ENCODE results near the gene SLC34A1.

Gene SLC34A1

DNA sequence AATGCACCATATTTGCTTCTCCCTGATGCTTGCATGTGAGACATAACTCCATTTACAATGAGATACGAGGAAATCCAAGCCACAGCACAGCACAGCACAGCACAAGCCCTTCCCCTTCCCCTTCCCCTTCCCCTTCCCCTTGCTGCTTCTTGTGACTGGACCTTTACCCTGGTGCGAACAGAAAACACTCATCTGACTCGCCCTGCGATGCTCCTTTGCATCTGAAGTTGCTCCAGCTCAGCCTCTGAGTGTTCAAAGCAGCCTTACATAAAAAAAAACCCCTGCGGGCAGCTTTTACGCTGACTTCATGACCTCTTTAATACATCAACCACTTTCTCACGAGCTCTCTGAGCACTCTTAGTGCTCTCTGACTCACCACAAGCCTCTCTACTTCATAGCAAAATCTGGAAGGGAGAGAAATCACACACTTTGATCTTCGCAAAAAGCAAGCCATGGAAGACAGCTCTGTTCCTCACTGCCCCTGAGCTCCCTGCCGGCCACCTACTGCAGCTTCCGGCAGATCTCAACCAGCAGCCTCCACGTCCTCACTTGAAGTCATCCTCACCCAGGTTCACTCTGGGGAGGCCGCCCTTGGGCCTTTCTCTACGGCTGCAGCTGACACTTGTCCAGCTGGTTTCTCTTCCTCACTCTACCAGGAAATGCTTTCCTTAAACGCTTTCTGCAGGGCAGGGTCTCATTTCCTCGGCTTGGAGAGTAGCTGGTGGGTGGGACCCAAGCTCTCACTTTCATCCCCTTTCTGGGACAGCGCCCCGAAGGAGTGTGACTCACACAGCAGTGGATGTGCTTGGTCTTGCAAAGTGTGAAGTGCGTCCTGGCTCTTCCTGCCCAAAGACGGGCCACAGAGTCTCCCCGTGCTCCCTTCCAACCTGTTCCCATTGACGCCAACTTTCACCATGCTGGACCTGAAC lies 5.3 kb downstream of the SLC34A1 start:
- peak; percentile 61 for DNase-seq

DNA sequence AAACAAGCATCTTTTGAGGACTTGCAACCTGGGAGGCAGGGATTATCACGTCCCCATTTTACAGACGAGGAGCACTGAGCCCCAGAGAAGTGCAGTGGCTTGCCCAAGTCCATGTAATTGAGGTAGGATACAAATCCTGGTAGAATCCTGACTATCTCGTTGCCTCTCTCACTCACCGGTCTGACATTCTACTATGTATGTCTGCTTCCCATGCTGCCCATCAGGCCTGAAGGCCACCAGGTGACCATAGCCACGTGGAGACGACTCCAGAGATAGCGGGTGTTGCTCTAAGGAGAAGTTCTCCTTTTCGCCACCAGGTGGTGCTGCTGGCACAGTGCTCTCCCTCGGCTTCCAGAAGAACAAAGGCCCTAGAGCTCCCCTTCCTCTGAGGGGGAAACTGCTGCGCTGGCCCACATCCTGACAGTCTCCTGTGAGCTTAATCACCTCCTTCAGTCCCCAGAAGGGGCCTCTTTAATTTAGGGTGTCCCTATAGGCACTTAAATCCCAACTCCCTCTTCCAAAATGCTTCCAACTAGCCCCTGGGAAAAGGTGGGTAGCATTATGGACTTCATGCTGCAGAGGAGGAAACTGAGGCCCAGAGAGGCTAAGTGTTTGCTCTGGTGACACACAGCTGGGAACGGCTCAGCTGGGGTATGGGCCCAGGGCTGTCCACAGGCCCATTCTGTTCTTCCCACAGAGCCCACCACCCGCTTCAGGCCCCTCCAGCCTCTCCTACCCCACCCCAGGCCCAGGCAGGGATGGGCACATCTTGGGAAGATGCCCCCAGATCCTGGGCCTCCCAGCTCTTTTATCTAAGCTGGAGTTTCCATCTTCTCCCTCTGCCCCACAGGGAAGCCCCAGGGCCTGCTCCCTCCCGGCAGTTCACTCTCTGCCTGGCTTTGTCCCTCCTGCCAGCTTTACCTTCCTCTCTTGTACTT lies 6.4 kb downstream of the SLC34A1 start:
- peak; percentile 88 for DNase-seq

DNA sequence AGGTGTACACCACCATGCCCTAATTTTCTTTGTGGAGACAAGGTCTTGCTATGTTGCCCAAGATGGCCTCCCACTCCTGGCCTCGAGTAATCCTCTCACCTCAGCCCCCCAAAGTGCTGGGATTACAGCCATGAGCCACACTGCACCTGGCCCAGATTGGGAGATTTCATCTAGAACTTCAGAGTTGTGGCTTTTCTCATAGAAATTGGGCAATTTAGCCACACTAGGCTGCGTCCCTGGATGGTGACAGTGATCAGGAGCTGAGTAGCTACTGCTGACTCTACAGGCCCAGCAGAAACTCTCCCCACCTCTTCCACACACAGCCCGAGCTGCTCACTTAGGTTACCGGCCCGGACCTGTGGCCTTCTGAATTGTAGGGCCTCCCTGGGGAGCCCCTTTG lies 8.5 kb downstream of the SLC34A1 start:
- no peak for DNase-seq

DNA sequence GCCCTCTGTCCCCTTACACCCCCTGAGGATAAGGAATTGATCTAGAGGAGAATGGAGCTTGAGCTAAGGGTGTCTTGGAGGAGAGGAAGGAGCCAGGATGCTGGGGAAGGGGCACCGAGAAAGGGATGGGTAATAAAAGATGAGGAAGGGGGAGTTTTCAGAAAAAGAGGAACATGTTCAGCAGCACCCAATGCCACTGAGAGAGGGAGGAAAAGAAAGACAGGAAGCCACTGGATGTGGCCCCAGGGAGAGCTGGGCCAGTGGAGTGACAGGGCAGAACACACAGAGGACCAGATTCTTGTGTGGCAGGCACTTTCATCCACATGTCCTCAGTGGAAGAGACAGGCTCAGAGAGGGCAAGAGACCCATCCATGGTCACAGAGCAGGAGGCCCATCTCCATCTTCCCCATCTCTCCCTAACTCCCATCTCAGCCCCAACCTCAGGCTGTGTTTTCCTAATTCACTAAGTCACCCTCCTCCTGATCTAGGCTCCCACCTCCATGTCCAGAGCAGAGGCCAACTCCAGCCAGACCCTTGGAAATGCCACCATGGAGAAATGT lies 9.1 kb downstream of the SLC34A1 start:
- DNase-seq: no peak

DNA sequence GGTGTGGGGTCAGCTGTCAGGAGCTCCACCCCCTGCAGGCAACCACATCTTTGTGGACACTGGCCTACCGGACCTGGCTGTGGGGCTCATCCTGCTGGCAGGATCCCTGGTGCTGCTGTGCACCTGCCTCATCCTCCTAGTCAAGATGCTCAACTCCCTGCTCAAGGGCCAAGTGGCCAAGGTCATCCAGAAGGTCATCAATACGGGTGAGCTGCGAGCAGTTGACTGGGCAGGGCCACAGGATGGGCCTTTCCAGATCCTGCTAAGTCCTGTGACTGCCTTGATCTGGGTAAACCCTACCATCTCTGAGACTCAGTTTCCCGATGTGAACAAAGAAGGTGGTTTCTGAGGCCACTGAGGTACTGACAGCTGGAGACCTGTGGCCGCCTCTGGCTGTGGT lies 9.8 kb downstream of the SLC34A1 start:
- DNase-seq: no peak

DNA sequence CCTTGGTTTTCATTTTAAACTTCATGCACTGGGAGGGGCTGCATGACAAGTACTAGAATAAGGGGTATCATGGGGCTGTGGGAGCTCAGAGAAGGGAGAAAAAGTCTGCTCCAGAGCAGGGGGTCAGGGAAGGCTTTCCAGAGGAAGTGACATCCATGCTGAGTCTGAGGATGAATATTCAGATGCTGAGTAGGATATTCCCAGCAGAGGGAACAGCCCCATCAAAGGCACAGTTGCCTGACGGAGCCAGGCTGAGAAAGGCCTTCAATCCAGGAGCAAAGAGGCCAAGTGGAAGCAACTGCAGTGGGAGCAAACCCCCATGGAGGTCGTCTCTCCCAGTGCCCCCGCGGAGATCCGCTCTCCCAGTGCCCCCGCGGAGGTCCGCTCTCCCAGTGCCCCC lies 11.8 kb downstream of the SLC34A1 start:
- no peak for DNase-seq

DNA sequence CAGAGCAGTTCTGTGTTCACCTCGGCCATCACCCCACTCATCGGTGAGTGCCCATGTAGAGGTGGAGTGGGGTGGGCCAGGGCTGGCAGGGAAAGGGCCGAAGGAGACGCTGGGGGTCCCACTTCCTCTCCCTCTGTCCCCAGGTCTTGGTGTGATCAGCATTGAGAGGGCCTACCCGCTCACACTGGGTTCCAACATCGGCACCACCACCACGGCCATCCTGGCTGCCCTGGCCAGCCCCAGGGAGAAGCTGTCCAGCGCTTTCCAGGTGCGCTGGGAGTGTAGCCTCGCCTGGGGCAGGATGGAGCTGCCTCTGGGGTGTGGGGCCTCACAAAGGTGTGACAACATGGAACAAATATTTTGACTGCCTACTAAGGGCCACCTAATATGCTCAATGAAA lies 12.6 kb downstream of the SLC34A1 start:
- no peak for DNase-seq

DNA sequence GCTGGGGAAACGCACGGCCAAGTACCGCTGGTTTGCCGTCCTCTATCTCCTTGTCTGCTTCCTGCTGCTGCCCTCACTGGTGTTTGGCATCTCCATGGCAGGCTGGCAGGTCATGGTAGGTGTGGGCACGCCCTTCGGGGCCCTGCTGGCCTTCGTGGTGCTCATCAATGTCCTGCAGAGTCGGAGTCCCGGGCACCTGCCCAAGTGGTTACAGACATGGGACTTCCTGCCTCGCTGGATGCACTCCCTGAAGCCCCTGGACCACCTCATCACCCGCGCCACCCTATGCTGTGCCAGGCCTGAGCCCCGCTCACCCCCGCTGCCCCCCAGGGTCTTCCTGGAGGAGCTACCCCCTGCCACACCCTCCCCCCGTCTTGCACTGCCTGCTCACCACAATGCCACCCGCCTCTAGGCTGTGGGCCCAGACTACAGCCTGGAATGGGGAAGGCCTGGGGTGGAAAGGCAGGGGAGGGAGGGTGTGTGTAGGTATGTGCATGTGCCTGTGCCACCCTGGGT lies 13.7 kb downstream of the SLC34A1 start:
- DNase-seq: no peak

DNA sequence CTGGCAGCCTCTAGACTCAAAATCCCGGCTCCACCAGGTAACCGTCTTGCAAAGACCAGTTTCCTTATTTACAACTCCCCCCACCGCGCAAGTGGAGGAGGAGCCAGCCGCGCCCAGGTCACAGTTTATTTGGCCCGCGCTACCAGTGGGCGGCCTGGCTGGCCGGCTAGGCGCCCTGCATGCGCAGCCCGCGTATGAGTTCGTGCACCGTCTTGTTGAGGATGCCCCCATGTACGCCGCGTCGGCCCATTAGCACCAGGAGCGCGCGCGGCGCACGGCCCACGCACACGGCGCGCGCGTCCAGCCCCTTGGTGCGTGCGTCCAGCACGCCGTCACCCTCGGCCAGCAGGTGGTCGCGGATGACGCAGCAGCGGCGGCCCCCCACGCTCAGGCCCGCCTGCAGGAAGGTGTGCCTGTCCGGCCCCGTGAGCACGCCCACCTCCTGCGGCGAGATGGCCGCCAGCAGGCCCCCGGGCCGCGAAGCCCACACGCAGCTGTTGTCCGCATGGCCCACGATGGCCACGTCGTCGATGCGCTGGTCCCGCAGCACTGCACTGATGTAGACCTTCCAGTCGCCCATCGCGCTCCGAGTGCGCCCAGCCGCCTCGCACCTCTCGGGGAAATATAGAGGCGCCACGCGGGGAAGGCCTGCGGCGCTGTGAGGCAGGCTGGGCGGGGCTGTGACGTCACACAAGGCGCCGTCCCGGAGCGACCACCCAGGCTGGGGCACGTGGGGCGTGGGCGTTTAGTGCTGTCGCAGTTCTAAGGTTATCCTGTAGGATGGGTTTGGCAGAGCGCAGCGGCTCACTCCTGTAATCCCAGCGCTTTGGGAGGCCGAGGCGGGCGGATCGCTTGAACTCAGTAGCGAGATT lies 16.0 kb downstream of the SLC34A1 start, which contains the start of gene PFN3:
Gene PFN3 (minus strand): TSS at position 665 of the 872 bp plus-strand sequence. CDS start 85 bp downstream, at position 580.
- DNase-seq: no peak

DNA sequence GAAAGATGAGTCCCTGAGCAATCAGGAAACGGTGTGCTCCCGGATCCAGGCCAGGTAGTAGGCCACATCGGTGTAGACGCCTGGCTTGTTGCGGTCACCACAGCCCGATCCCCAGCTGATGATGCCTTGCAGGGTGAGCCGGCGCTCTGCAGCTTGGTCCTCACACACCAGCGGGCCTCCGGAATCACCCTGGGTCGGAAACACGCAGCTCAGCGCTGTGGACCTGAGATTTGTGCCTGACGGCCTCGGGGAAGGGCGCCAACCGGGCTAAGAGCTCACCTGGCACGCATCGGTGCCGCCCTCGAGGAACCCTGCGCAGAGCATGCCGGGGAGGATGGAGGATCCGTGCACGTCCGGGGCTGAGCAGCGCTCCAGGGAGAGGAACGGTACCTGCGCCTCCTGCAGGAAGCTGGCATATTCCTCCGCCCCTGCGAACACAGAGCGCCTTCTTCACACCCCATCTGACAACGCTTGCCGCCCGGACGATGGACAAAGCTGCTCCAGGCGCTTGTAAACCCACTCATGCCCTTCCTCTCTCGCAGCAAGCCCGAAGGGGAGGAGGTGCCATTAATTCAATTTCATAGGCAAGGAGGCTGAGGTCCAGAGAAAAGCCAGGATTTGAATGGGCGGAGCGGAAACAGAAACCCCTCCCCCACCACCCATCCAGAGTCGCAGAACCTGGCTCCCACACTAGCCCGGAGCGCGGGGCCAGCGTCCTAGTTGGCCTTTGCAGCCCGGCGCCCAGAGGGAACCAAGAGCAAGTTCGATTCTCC lies 18.2 kb downstream of the SLC34A1 start:
- DNase-seq: peak; percentile 66

DNA sequence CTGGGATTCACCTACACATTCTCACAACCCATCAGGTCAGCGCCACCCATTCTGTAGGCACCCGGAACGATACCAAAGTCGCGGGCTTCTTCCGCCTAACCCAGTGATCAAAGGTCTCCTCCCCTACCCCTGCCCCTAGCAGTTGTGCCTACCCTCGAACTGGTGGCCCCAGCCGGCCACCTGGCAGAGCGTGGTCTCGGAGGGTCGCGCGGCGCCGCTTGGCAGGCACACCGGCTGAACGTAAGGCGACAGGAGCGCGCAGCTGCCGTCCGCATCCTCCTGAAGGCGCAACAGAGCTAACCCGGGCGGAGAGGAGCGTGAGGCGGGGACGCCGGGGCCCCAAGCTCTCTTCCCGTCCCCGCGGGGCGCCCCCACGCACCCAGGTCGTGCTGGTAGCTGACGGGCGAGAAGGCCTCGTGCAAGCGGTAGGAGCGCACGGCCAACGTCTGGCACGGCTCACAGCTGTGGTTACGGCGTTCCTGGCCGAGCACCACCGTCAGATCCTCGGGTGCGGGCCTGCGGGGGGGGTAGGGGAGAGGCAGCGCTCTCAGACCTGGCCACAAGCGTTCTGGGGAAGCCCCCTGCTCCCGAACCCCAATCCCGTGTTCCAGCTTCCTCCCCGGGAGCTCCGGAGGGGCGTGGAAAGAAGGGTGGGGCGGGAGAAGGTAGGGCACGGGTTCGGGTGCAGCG lies 19.0 kb downstream of the SLC34A1 start:
- peak; percentile 61 for DNase-seq

DNA sequence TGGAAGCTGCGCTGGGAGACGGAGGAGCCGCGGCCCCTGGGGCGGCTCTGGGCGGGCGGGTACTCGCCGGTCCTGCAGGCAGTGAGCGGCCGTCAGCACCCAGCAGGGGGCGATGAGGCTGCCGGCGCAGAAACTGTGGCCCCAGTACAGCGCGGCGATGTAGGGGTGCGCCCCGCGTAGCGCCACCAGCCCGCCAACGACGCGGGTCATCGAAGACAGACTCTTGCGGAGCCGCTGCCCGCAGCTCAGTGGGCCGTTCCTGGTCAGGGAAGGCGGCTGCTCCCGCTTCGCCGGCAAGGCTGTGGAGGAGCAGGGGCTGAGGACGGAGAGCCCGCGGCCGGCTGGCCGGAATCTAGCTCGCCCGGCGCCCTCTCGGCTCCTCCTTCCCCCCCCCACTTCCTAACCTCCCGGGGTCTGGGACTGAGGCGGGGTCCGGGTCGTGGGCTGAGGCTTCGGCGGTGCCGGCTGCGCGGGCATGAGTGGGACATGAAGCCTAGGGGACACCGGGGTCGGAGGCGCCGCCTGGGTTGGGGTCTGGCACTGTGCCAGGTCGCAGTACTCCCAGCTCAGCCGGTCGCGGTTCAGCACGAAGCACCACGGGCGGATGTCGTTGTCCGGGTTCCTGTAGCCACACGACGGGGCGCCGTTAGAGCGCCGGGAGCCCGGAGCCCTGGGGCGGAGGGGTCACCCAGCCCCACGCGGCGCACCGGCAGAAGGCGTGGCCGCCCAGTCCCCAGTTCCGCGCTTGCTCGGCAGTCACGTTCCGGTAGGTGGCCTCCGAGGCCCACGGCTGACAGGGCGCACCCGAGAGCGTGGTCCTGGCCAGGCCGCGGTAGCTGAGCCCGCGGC lies 19.8 kb downstream of the SLC34A1 start:
- peak; percentile 90 for DNase-seq

DNA sequence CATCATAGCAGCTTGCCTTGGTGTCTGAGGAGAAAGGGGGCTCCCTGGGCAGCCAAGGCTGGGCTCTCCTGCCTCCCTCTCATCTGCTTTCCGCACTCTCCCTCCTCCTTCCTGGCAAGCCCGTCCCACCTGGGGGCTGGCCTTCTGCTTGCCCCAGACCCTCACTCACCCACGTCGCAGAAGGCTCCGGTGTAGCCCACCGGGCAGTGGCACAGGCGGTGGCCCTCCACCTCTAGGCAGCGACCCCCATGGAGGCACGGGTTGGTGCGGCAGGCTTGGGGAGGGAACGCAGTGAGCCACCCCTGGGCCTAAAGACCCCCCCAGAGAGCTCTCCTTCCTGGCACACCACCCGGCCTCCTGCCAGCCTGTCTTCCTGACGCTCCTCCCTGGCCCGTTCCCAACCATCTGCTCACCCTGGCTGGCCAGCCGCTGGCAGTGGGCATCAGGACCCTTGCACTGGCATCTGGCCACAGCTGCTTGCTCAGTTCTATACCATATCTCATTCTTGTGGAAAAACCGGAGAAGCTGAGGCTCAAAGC lies 20.5 kb downstream of the SLC34A1 start:
- no peak for DNase-seq

DNA sequence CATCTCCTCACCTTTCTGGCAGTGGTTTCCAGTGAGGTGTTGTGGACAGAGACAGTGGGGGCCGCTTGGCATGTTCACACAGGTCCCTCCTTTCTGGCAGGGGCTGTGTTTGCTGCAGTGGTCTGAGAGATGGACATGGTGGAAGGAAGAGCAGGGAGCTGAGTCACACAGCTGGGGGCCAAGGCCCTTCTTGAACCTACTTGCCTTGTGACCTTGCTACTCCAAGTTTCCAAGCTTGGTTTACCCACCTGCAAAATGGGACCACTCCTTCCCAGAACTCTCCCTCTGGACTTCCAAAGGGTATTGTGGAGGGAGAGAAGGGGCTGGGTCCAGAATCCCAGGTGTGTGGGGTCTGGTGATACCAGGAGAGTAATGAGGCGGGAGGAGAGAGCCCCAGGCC lies 21.1 kb downstream of the SLC34A1 start:
- DNase-seq: no peak

DNA sequence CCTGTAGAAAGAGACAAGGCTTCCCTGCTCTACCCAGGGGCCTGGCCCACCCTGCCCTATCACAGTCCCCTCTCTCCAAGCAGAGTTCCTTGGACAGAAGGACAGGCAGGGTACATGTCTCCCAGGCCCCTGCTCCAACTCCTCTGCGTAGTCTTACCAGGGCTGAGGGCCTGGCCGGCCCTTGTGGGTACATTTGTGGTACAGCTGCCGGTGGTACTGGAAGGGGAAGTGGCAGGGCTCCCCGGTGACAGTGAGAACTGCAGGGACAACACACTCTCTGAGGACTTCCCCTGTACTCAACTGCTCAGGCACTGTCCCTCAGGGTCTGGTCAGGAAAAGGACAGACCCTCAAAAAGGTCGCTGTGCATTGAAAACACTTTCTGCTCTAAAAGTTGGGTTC lies 21.6 kb downstream of the SLC34A1 start:
- DNase-seq: peak; percentile 75

DNA sequence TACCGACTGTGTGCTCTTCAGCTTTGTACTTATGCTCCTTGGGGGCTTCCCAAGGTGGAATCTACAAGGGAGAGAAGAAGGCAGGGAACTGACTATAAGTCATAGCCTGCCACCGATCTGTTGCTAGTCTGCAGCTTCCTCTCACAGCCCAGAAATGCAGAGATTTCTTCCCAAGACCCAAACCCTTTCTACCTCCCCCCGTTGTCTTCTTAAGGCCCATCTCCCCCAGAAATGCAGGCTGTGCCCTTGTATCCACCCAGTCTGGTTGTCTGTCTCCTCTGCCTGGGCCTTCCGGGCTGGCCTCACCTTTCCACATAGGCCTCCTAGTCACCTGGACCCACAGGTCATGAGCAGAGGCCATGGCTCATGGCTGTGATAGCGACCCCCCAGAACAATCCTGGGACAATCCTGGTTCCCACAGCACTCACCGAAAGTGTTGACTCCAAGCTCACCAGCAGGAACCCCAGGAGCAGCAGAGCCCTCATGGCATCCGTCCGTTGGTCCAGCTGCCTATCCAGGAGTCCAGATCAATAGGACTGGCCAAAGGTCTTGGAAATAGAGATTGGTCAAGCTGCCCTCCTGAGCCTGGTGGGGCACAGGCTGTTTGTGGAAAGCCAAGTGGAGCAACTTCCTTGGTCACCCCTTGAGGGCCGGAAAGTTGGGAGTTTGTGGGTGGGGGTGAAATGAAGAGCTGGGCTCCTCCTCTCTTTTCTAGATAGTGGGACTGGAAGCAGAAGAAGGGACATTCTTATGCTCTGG lies 25.0 kb downstream of the SLC34A1 start, which contains the start of gene F12:
Gene F12 (minus strand): TSS at position 522 of the 759 bp plus-strand sequence. CDS start 37 bp downstream, at position 485.
- no peak for DNase-seq

DNA sequence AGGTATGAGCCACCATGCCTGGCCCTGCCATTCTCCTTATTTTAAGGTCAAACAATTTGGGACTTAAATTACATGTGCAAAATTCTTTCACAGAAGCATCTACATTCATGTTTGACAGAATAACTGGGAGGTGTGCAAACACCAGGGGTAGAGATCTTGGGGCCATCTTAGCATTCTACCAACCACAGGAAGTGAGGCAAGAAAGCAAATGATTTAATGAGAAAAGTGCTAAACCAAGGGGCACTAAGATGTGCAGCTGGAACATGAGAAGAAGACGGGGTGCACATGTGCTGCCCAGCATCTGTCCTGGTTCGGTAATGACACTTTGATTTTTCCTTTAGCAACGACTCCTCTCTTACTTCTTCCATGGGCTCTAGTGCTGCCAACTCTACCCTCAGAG lies 26.3 kb downstream of the SLC34A1 start:
- DNase-seq: no peak

DNA sequence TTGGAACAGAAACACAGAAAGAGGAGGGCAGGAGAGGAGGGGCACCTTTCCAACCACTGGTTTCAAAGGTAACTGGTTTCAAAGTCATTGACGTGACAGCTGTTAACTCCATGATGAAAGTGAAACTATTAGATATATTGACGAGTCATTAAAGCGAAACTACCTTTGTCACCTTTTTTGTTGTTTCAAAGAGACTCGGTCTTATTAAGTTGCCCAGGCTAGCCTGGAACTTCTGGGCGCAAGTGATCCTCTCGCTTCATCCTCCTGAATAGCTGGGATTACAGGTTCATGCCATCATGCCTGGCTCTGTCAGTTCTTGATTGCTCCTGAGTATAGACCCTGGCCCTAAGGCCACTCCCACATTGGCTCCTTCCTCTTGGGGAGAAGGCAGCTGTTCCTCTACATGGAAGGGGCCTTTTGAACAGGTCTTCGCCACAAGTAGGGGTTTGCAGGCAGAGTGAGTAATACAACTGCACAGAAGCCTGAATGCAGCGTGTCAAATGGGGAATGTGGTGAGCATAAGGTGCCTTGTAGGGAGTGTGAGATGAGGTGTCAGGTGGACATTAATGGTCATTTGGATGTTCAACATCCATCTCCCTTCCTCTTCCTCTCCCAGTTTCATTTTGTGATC lies 28.5 kb downstream of the SLC34A1 start:
- no peak for DNase-seq

All from CD4-positive, alpha-beta T cell treated with Interleukin-15 for 1 hour (primary cell).